Fibroblast of lung (primary cell): ENCODE measurements around the gene CAPN12.

ENCODE experiments used
- CTCF ChIP-seq, 2 donors: IDR thresholded peaks in 1 of 2; conservative IDR thresholded peaks in 1 of 2; 1 replicate in 1 of 2; 2 replicates in 1 of 2; pipeline ENCODE4 v1.5.1; 2011 to 2012; ENCODE audit warnings: low read length in 2 of 2, control low read depth in 1 of 2, inconsistent platforms in 1 of 2, low read depth in 1 of 2, mild to moderate bottlenecking in 1 of 2
- EZH2 ChIP-seq: IDR thresholded peaks from 2 replicates; pipeline ENCODE4 v1.5.1; 2012; ENCODE audit warnings: low read length, control low read depth, mild to moderate bottlenecking; ENCODE audit errors: missing control alignments

DNA sequence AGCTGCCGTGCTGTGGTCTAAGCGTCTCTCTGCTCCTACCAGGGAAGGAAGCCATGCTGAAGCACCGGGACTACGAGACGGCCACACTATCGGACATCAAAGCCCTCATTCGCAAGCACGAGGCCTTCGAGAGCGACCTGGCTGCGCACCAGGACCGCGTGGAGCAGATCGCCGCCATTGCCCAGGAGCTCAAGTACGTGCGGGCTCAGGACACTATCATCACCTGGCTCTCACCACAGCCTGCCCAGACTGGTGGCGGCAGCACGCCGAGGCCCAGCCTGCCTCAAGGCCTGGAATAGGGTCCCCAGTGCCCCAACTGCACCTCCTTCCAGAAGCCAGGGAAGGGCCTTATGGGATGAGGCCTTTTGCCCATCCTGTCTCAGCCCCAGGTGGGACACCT is 22.8 kb downstream of the CAPN12 start:
- TF ChIP-seq CTCF (conservative IDR thresholded peaks at IDR 0.05 in 1 of 2, IDR thresholded peaks at IDR 0.05 in 1 of 2; ENCODE audit: low read depth in 1 of 2, low read length in 2 of 2) (no peak), EZH2 (no peak)
